Measurements from ENCODE around the gene ZNF550.
"Not testable (repeated sequence)": the region's sequence is repeated elsewhere in the genome, so short reads cannot be mapped to it uniquely, and the experiment has no call there.

- not testable (repeated sequence) for TF ChIP-seq CTCF (IDR thresholded peaks at IDR 0.05)
- TF ChIP-seq POLR2A (IDR thresholded peaks at IDR 0.05), result peak in 3 of 4 donors; percentile 56 to 79 (median 67)
Measured at GRCh38 chr19:57499680-57500395, 59.8 kb downstream of the ZNF550 start, which contains the start of gene ZNF773.

All from upper lobe of left lung (tissue), 4 donors.